ENCODE measurements around the gene EXOSC5. TPM values are rescaled to one million over a fixed set of nuclear protein-coding genes. Genes with fewer than 3 reads are reported as not detected.

The EXOSC5 gene
- total RNA-seq, 4 donors from 2014 or later: 11.4 to 16.0 (median 14.2) TPM

GRCh38 chr19:41421973-41422372, 24.8 kb upstream of the EXOSC5 start:
- H3K36me3 ChIP-seq: peaks cover 0 to 97% of the 10 kb centered on the region in 2 donors
- no peak overlapping the region for H3K4me3 ChIP-seq
- no peak for TF ChIP-seq POLR2AphosphoS5 (IDR thresholded peaks at IDR 0.05)
- no peak for TF ChIP-seq EP300 (IDR thresholded peaks at IDR 0.05)
- TF ChIP-seq CTCF (IDR thresholded peaks at IDR 0.05): no peak
- no peak for TF ChIP-seq POLR2A (IDR thresholded peaks at IDR 0.05)

GRCh38 chr19:41421314-41421713, 24.2 kb upstream of the EXOSC5 start:
- H3K36me3 ChIP-seq: peaks cover 0 to 100% of the 10 kb centered on the region in 2 donors
- 79 to 100% methylated on average over 1 to 6 of the region's 6 CpGs for WGBS, 2 donors (ENCODE audit: low coverage in 1 of 2)
- no peaks in the 10 kb centered on the region for H3K9me3 ChIP-seq
- no peak overlapping the region for H3K4me3 ChIP-seq
- no peak for TF ChIP-seq EP300 (IDR thresholded peaks at IDR 0.05)
- TF ChIP-seq POLR2AphosphoS5 (IDR thresholded peaks at IDR 0.05): no peak
- no peak for TF ChIP-seq POLR2A (IDR thresholded peaks at IDR 0.05)
- H3K27ac ChIP-seq: peak overlapping the region in 1 of 4 donors; percentile 26
- peaks cover 0 to 14% (median 6%) of the 10 kb centered on the region in 3 donors for H3K4me1 ChIP-seq
- H3K27me3 ChIP-seq: no peaks in the 10 kb centered on the region
- ATAC-seq: no peak

More at GRCh38 chr19:41421973-41422372, 24.8 kb upstream of the EXOSC5 start:
- Histone ChIP-seq H3K27me3 (no peaks in the 10 kb centered on the region), H3K4me1 (peaks cover 0 to 21% (median 9%) of the 10 kb centered on the region in 3 donors), H3K27ac (no peak overlapping the region), H3K9me3 (no peaks in the 10 kb centered on the region)
- no peak for ATAC-seq
- WGBS, 2 donors (ENCODE audit: low coverage in 1 of 2): 87% methylated on average over 8 of the region's 20 CpGs; no CpG with 5 or more reads in 1 of the 2 donors

GRCh38 chr19:41420101-41420880, 23.1 kb upstream of the EXOSC5 start:
- peaks cover 0 to 4% (median 0%) of the 10 kb centered on the region in 3 donors for H3K4me1 ChIP-seq
- peak overlapping the region in 2 of 4 donors; percentile 1 to 26 for H3K27ac ChIP-seq
- H3K36me3 ChIP-seq: peaks cover 0 to 100% of the 10 kb centered on the region in 2 donors
- no peak overlapping the region for H3K4me3 ChIP-seq
- no peak for TF ChIP-seq POLR2AphosphoS5 (IDR thresholded peaks at IDR 0.05)
- TF ChIP-seq EP300 (IDR thresholded peaks at IDR 0.05): no peak
- TF ChIP-seq CTCF (IDR thresholded peaks at IDR 0.05): no peak
- TF ChIP-seq POLR2A (IDR thresholded peaks at IDR 0.05): no peak
- ATAC-seq: no peak
- 60 to 80% methylated on average over 5 to 6 of the region's 8 CpGs for WGBS, 2 donors (ENCODE audit: low coverage in 1 of 2)
- no peaks in the 10 kb centered on the region for H3K9me3 ChIP-seq
- H3K27me3 ChIP-seq: no peaks in the 10 kb centered on the region

GRCh38 chr19:41416194-41416674, 19.1 kb upstream of the EXOSC5 start:
- ATAC-seq: no peak

More at GRCh38 chr19:41416194-41416674, 19.1 kb upstream of the EXOSC5 start:
- H3K27me3 ChIP-seq: no peaks in the 10 kb centered on the region
- peaks cover 0 to 9% (median 0%) of the 10 kb centered on the region in 3 donors for H3K4me1 ChIP-seq
- H3K9me3 ChIP-seq: no peaks in the 10 kb centered on the region
- H3K4me3 ChIP-seq: no peak overlapping the region
- no CpG with 5 or more reads among the region's 12 CpGs for WGBS, 2 donors (ENCODE audit: low coverage in 1 of 2)
- TF ChIP-seq EP300 (IDR thresholded peaks at IDR 0.05) (no peak), CTCF (IDR thresholded peaks at IDR 0.05) (no peak), POLR2A (IDR thresholded peaks at IDR 0.05) (no peak), POLR2AphosphoS5 (IDR thresholded peaks at IDR 0.05) (no peak)
- H3K36me3 ChIP-seq: peaks cover 0 to 100% of the 10 kb centered on the region in 2 donors
- H3K27ac ChIP-seq: no peak overlapping the region
